IMR-90 (cell line): ENCODE measurements around the gene SLAMF8.

Source experiments
- CEBPB ChIP-seq: IDR thresholded peaks from 2 replicates; pipeline ENCODE4 v1.6.1; 2012; ENCODE audit warnings: low read depth, low read length, improper control_type of control experiment
- CTCF ChIP-seq: conservative IDR thresholded peaks from 2 replicates; pipeline ENCODE4 v1.5.1; 2012; ENCODE audit warnings: mild to moderate bottlenecking, low read depth, low read length, improper control_type of control experiment
- MAFK ChIP-seq: IDR thresholded peaks from 2 replicates; pipeline ENCODE4 v1.6.1; 2012; ENCODE audit warnings: low read depth, low read length, improper control_type of control experiment
- MAZ ChIP-seq: IDR thresholded peaks from 2 replicates; pipeline ENCODE4 v1.6.1; 2012; ENCODE audit warnings: low read depth, mild to moderate bottlenecking, low read length, improper control_type of control experiment, moderate library complexity, borderline replicate concordance
- NFE2L2 ChIP-seq: fragments of 150-350 bp; IDR thresholded peaks from 2 replicates; pipeline ENCODE4 v1.6.1; 2016; ENCODE audit warnings: low read depth, mild to moderate bottlenecking, low read length
- POLR2A ChIP-seq: IDR thresholded peaks from 2 replicates; pipeline ENCODE4 v1.6.1; 2012; ENCODE audit warnings: mild to moderate bottlenecking, low read depth, low read length
- RAD21 ChIP-seq: IDR thresholded peaks from 2 replicates; pipeline ENCODE4 v1.6.1; 2012; ENCODE audit warnings: low read length, improper control_type of control experiment
- RFX5 ChIP-seq: IDR thresholded peaks from 2 replicates; pipeline ENCODE4 v1.8.0; 2012; ENCODE audit warnings: low read depth, mild to moderate bottlenecking, low read length, moderate library complexity

DNA sequence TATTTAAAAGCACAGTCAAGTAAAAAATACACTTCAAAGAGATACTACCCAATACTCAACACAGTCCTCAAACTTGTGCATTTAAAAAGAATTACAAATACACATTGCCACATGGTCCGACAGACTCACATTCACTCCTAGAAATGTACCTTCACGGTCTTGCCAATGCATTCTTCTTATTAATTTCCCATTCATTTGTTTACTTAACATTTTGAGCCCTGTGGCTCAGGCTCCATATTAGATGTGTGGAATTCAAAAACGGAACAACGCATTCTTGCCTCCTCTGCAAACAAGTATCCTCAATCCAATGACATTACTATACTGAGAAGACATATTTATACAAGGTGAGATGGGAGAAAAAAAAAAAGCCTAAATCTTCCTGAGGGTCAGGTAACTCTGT, 48.4 kb upstream of the SLAMF8 start:
- TF ChIP-seq CTCF = no peak
- TF ChIP-seq RFX5 = no peak
- TF ChIP-seq MAZ = no peak
- no peak for TF ChIP-seq NFE2L2
- no peak for TF ChIP-seq MAFK
- no peak for TF ChIP-seq CEBPB
- TF ChIP-seq POLR2A = no peak
- no peak for TF ChIP-seq RAD21
